Measurements from ENCODE around the gene CNP.
"Not testable (repeated sequence)": the region's sequence is repeated elsewhere in the genome, so short reads cannot be mapped to it uniquely, and the experiment has no call there.

GRCh38 chr17:42010266-42010680 lies 43.7 kb downstream of the CNP start:
- not testable (repeated sequence) for TF ChIP-seq POLR2A, CTCF (IDR thresholded peaks at IDR 0.05)

Data from thyroid gland (tissue), 4 donors.